K562 (cell line): ENCODE measurements around the gene CYLD. TPM values are rescaled to one million over a fixed set of nuclear protein-coding genes. Genes with fewer than 3 reads are reported as not detected.

ENCODE experiments used
- ATAC-seq: fragments of 200-7000 bp; cut with Tn5 transposase; 3 replicates; pipeline ENCODE4 v1.9.1; 2020; ENCODE audit warnings: moderate library complexity
- BruUV-seq: library from RNA; stranded (reverse); fragments of 400-500 nt; replicated peaks from 2 replicates; lab custom pipeline; 2021; lab: Mats Ljungman, UMichigan
- CTCF ChIA-PET: fragments of 300-600 bp; formaldehyde crosslinking; extraction: SDS; loops from one replicate; lab custom pipeline; 2021; ENCODE audit warnings: low intra/inter-chr PET ratio; lab: Yijun Ruan, JAX
- POLR2A ChIA-PET: fragments of 300-600, 350-650 bp; sonication (Branson Sonifier 250); formaldehyde crosslinking; extraction: SDS; loops from one replicate; lab custom pipeline; 2021; ENCODE audit warnings: antibody characterized with exemption, inconsistent platforms; lab: Yijun Ruan, JAX
- DNase-seq, 4 experiments: peaks; one replicate each; pipeline versions ENCODE4 v3.0.0 to v3.0.0-alpha.2; 2011 to 2018; ENCODE audit warnings: low spot score in 3 of 4, mixed read lengths in 3 of 4; ENCODE audit errors: extremely low read depth in 1 of 4
- FAIRE-seq: peaks from 2 replicates; lab custom pipeline; 2011; peaks lifted over from hg19 to GRCh38; lab: Jason Lieb, UNC
- H2AFZ ChIP-seq: 2 replicates; pipeline ENCODE4 v1.6.0; 2011; ENCODE audit warnings: low read depth, low read length, control low read depth, inconsistent platforms
- H3K27ac ChIP-seq: fragments of 200-600 bp; 3 replicates; pipeline ENCODE4 v1.8.0; 2011; ENCODE audit warnings: low read depth, mild to moderate bottlenecking, control low read depth, inconsistent platforms, low read length, moderate library complexity, mixed read lengths; ENCODE audit errors: extremely low read depth
- H3K27me3 ChIP-seq, 2 experiments: fragments of 300-600 bp in 1 of 2; 2 replicates in 1 of 2; 3 replicates in 1 of 2; pipeline versions ENCODE4 v1.6.0 to v1.8.0; 2011; ENCODE audit warnings: inconsistent platforms in 2 of 2, low read length in 2 of 2, mild to moderate bottlenecking in 1 of 2, mixed read lengths in 1 of 2, moderate library complexity in 1 of 2; ENCODE audit not compliant: control insufficient read depth in 2 of 2, insufficient read depth in 2 of 2
- H3K36me3 ChIP-seq: fragments of 300-600 bp; 3 replicates; pipeline ENCODE4 v1.8.0; 2011; ENCODE audit warnings: mild to moderate bottlenecking, low read length, inconsistent platforms; ENCODE audit not compliant: control insufficient read depth, insufficient read depth
- H3K4me1 ChIP-seq, 2 experiments: fragments of 200-600 bp in 1 of 2; replicated peaks in 1 of 2; 2 replicates in 1 of 2; 3 replicates in 1 of 2; pipeline versions ENCODE4 v1.5.1 to v1.8.0; 2011; ENCODE audit warnings: inconsistent platforms in 2 of 2, low read length in 2 of 2, mild to moderate bottlenecking in 1 of 2, mixed read lengths in 1 of 2, moderate library complexity in 1 of 2; ENCODE audit not compliant: control insufficient read depth in 2 of 2, insufficient read depth in 2 of 2
- H3K4me2 ChIP-seq: 2 replicates; pipeline ENCODE4 v1.6.1; 2011; ENCODE audit warnings: low read length, control low read depth, inconsistent platforms, mixed read lengths; ENCODE audit not compliant: insufficient read depth
- H3K4me3 ChIP-seq: fragments of 200-600 bp; sonication (generic), shearing (Covaris generic); 2 replicates; pipeline ENCODE4 v1.5.1; 2016; ENCODE audit warnings: control low read depth, inconsistent platforms
- H3K79me2 ChIP-seq: fragments of 200-600 bp; 3 replicates; pipeline ENCODE4 v1.8.0; 2011; ENCODE audit warnings: low read length, inconsistent platforms; ENCODE audit not compliant: control insufficient read depth, insufficient read depth
- H3K9ac ChIP-seq, 2 experiments: 2 replicates each; pipeline versions ENCODE4 v1.6.0 to v1.6.1; 2011; ENCODE audit warnings: low read depth in 2 of 2, low read length in 2 of 2, control low read depth in 1 of 2, inconsistent platforms in 1 of 2, mild to moderate bottlenecking in 1 of 2, mixed read lengths in 1 of 2; ENCODE audit not compliant: insufficient read depth in 1 of 2
- H3K9me1 ChIP-seq: one replicate; pipeline ENCODE4 v1.6.0; 2011; ENCODE audit warnings: inconsistent platforms, mild to moderate bottlenecking, low read length, moderate library complexity; ENCODE audit not compliant: control insufficient read depth, insufficient read depth
- H3K9me3 ChIP-seq: replicated peaks from 2 replicates; pipeline ENCODE4 v1.5.1; 2011; ENCODE audit warnings: low read depth, low read length, inconsistent platforms; ENCODE audit not compliant: control insufficient read depth, insufficient read depth
- H4K20me1 ChIP-seq: replicated peaks from 2 replicates; pipeline ENCODE4 v1.6.1; 2011; ENCODE audit warnings: low read length, inconsistent platforms, mixed read lengths; ENCODE audit not compliant: control insufficient read depth, insufficient read depth
- EP400 ChIP-seq: fragments of 450-650 bp; IDR thresholded peaks from 2 replicates; pipeline ENCODE4 v1.6.1; 2017; ENCODE audit warnings: antibody characterized with exemption, mild to moderate bottlenecking, moderate library complexity
- GABPA ChIP-seq: fragments of 200-800 bp; sonication (Bioruptor generic); conservative IDR thresholded peaks from 2 replicates; pipeline ENCODE4 v1.6.1; 2016; ENCODE audit warnings: low read depth, missing genetic modification characterization, missing compliant biosample characterization
- GTF2A2 ChIP-seq: IDR thresholded peaks from 2 replicates; pipeline ENCODE4 v1.6.1; 2016; ENCODE audit warnings: mild to moderate bottlenecking, missing genetic modification characterization, missing compliant biosample characterization
- HNRNPK ChIP-seq: fragments of 200-400 bp; formaldehyde crosslinking; IDR thresholded peaks from one replicate; pipeline ENCODE4 v1.6.1; 2018; ENCODE audit warnings: mild to moderate bottlenecking, low read depth, low read length; ENCODE audit not compliant: poor library complexity, severe bottlenecking
- MAFK ChIP-seq: IDR thresholded peaks from 2 replicates; pipeline ENCODE4 v1.6.1; 2011; ENCODE audit warnings: low read length, improper control_type of control experiment
- MEIS2 ChIP-seq: fragments of 450-650 bp; IDR thresholded peaks from 2 replicates; pipeline ENCODE4 v1.6.1; 2014; ENCODE audit warnings: mild to moderate bottlenecking; ENCODE audit not compliant: partially characterized antibody
- POLR2H ChIP-seq: IDR thresholded peaks from 2 replicates; pipeline ENCODE4 v1.6.1; 2016; ENCODE audit warnings: missing genetic modification characterization, low read depth, mild to moderate bottlenecking, control low read depth, missing compliant biosample characterization, moderate library complexity
- PTTG1 ChIP-seq: fragments of 450-650 bp; IDR thresholded peaks from 2 replicates; pipeline ENCODE4 v1.6.1; 2016; ENCODE audit warnings: low read depth, mild to moderate bottlenecking, missing genetic modification characterization, missing compliant biosample characterization
- RFX5 ChIP-seq: IDR thresholded peaks from 2 replicates; pipeline ENCODE4 v1.6.1; 2011; ENCODE audit warnings: low read depth, mild to moderate bottlenecking, improper control_type of control experiment, low read length
- SMARCA4 ChIP-seq: fragments of 450-650 bp; IDR thresholded peaks from 2 replicates; pipeline ENCODE4 v1.6.1; 2016
- SNRNP70 ChIP-seq: fragments of 200-400 bp; formaldehyde crosslinking; optimal IDR thresholded peaks from 2 replicates; pipeline ENCODE3; 2017; ENCODE audit warnings: low read depth, low read length
- TCF7L2 ChIP-seq: fragments of 150-350 bp; IDR thresholded peaks from 2 replicates; pipeline ENCODE4 v1.6.1; 2016; ENCODE audit warnings: low read depth, mild to moderate bottlenecking, low read length, moderate library complexity
- ZNF431 ChIP-seq: sonication (generic); formaldehyde crosslinking; IDR thresholded peaks from 2 replicates; pipeline ENCODE4 v1.8.0; 2022; ENCODE audit warnings: mild to moderate bottlenecking, missing genetic modification reagents
- WGBS: fragments of 100-300 bp; shearing (Covaris generic); methylation state at CpG from one replicate; pipeline ENCODE4 v1.1.6; 2016; ENCODE audit warnings: low coverage, mixed read lengths; ENCODE audit not compliant: insufficient coverage; ENCODE audit errors: missing lambda C conversion rate; 5-methylcytosine and 5-hydroxymethylcytosine counted together
- in situ Hi-C: fragments of 300-500 bp; cut with MboI; formaldehyde crosslinking; loops from 4 replicates; pipeline ENCODE4 v1.15.0; 2018; ENCODE audit warnings: inconsistent platforms, mixed read lengths
- intact Hi-C: fragments of 100-400 bp; cut with micrococcal nuclease; formaldehyde crosslinking; loops from 2 replicates; pipeline ENCODE4 v1.14.2; 2022
- polyA plus RNA-seq, 8 experiments: library from polyadenylated mRNA; depleted of rRNA in 4 of 8; stranded (reverse) in 5 of 8; unstranded in 3 of 8; fragments of >200 nt; fragmentation: Nextera tagmentation in 2 of 8; fragmentation: Illumina TruSeq in 1 of 8; extraction: Ambion mirVana in 2 of 8; extraction: Trizol in 1 of 8; gene quantifications; 2 replicates each; pipeline versions ENCODE4 v1.2.1 to v1.2.3, GENCODE V29; 2011 to 2014; ENCODE audit warnings: inconsistent platforms in 1 of 8, missing spikeins in 1 of 8
- total RNA-seq, 7 experiments: library from RNA; depleted of rRNA in 6 of 7; stranded (reverse); fragments of >200 nt in 6 of 7; fragmentation: Illumina TruSeq in 2 of 7; extraction: Trizol in 2 of 7; gene quantifications; 2 replicates each; pipeline versions ENCODE4 v1.2.1 to v1.2.3, GENCODE V29; 2011 to 2021; ENCODE audit warnings: low replicate concordance in 1 of 7
- TF ChIP-seq, protein P1 (sequence below): fragments of 450-650 bp; IDR thresholded peaks from 2 replicates; pipeline ENCODE4 v1.6.1; 2017; ENCODE audit warnings: mild to moderate bottlenecking, moderate library complexity
- TF ChIP-seq, protein P2 (sequence below), 2 experiments: fragments of 250-450 bp in 1 of 2; fragments of 450-650 bp in 1 of 2; sonication (Bioruptor Pico) in 1 of 2; IDR thresholded peaks; 2 replicates each; pipeline versions ENCODE4 v1.6.1 to v1.8.0; 2016 to 2021; ENCODE audit warnings: mild to moderate bottlenecking in 2 of 2, moderate library complexity in 2 of 2, missing compliant biosample characterization in 1 of 2, missing genetic modification characterization in 1 of 2
- TF ChIP-seq, protein P3 (sequence below): fragments of 250-450 bp; sonication (Bioruptor Pico); IDR thresholded peaks from 2 replicates; pipeline ENCODE4 v1.6.1; 2021; ENCODE audit warnings: mild to moderate bottlenecking

Gene CYLD
- total and polyA plus RNA-seq, 9 of the 15 experiments (the other 6 are each of a cell fraction or from before 2014, with no cell fraction given): 3.4 to 7.4 (median 5.3) TPM

DNA sequence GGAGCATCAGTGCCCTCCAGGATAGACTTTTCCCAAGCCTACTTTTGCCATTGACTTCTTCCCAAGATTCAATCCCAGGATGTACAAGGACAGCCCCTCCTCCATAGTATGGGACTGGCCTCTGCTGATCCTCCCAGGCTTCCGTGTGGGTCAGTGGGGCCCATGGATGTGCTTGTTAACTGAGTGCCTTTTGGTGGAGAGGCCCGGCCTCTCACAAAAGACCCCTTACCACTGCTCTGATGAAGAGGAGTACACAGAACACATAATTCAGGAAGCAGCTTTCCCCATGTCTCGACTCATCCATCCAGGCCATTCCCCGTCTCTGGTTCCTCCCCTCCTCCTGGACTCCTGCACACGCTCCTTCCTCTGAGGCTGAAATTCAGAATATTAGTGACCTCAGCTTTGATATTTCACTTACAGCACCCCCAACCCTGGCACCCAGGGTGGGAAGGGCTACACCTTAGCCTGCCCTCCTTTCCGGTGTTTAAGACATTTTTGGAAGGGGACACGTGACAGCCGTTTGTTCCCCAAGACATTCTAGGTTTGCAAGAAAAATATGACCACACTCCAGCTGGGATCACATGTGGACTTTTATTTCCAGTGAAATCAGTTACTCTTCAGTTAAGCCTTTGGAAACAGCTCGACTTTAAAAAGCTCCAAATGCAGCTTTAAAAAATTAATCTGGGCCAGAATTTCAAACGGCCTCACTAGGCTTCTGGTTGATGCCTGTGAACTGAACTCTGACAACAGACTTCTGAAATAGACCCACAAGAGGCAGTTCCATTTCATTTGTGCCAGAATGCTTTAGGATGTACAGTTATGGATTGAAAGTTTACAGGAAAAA is 9.7 kb upstream of the CYLD start:
- ChIA-PET POLR2A (no interaction called here), CTCF (no interaction called here)
- no TSS peak for BruUV-seq
- H3K9me1 ChIP-seq: no peaks in the 10 kb centered on the region
- DNase-seq (no peak), ATAC-seq (no peak), FAIRE-seq (no peak)
- peaks cover 12 to 17% of the 10 kb centered on the region in 2 experiments; a peak in 3 of 5 replicates for H3K27me3 ChIP-seq
- no peaks in the 10 kb centered on the region for H3K4me1 ChIP-seq
- H3K79me2 ChIP-seq: no peaks in the 10 kb centered on the region
- no peak overlapping the region for H3K4me2 ChIP-seq
- WGBS: 5% methylated on average over 10 of the region's 10 CpGs
- H4K20me1 ChIP-seq: no peaks in the 10 kb centered on the region; the same call in 1 of the 2 replicates
- H3K27ac ChIP-seq: no peak overlapping the region
- no peaks in the 10 kb centered on the region for H3K36me3 ChIP-seq
- H3K4me3 ChIP-seq: no peak overlapping the region
- in situ Hi-C loops: no loop called here
- H2AFZ ChIP-seq: no peak overlapping the region
- H3K9ac ChIP-seq: no peak overlapping the region
- H3K9me3 ChIP-seq: no peaks in the 10 kb centered on the region
- intact Hi-C loops: no loop called here
- TF ChIP-seq GABPA (tag) (no peak), ZNF431 (CRISPR knock-in tag) (no peak), MEIS2 (no peak), GTF2A2 (tag) (no peak), RFX5 (no peak), PTTG1 (tag) (no peak), MAFK (no peak), SNRNP70 (no peak), SMARCA4 (no peak), EP400 (no peak), POLR2H (no peak), HNRNPK (no peak), TCF7L2 (no peak)
- TF ChIP-seq, protein P1, sequence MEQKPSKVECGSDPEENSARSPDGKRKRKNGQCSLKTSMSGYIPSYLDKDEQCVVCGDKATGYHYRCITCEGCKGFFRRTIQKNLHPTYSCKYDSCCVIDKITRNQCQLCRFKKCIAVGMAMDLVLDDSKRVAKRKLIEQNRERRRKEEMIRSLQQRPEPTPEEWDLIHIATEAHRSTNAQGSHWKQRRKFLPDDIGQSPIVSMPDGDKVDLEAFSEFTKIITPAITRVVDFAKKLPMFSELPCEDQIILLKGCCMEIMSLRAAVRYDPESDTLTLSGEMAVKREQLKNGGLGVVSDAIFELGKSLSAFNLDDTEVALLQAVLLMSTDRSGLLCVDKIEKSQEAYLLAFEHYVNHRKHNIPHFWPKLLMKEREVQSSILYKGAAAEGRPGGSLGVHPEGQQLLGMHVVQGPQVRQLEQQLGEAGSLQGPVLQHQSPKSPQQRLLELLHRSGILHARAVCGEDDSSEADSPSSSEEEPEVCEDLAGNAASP: no peak
- TF ChIP-seq, protein P2, sequence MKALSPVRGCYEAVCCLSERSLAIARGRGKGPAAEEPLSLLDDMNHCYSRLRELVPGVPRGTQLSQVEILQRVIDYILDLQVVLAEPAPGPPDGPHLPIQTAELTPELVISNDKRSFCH (CRISPR knock-in tag; IDR thresholded peaks at IDR 0.05): no peak
- TF ChIP-seq, protein P2 (tag; IDR thresholded peaks at IDR 0.05): no peak
- TF ChIP-seq, protein P3, sequence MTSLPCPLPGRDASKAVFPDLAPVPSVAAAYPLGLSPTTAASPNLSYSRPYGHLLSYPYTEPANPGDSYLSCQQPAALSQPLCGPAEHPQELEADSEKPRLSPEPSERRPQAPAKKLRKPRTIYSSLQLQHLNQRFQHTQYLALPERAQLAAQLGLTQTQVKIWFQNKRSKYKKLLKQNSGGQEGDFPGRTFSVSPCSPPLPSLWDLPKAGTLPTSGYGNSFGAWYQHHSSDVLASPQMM: no peak
